ACHN (cell line): ENCODE measurements around the gene KLHL22.
"Not testable (repeated sequence)": the region's sequence is repeated elsewhere in the genome, so short reads cannot be mapped to it uniquely, and the experiment has no call there.

ENCODE experiments used
- DNase-seq: peaks from one replicate; pipeline ENCODE4 v3.0.0-alpha.2; 2015
- in situ Hi-C: cut with HindIII; loops from 2 replicates; pipeline ENCODE4 v1.10.0; 2017; ENCODE audit warnings: low sequenced_read_pairs, low pct_ligation_motif_present, low pct_unique_long_range_greater_than_20kb

KLHL22 gene

GRCh38 chr22:20457506-20458240 is 37.9 kb downstream of the KLHL22 start:
- in situ Hi-C loops = no loop called here
- no peak for DNase-seq

DNA sequence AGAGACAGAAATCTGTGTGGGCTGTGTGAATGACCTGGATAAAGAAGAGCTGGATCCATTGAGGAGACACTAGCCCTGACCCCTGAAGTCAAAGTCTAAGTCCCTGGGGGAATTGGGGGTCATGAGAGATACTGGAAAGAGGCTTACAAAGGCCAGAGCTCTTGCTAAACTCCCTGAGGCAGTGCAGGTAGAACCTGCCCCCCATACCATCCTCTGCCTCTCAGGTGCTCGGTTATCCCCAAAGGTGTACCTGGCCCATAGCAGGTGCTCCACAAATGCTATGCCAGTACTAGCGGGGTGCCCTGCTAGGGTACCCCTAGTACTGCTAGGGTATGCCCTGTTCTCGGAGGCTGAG is 38.9 kb downstream of the KLHL22 start:
- in situ Hi-C loops = no loop called here
- DNase-seq = no peak

- DNase-seq = peak; percentile 72
- in situ Hi-C loops = no loop called here
These were observed 39.4 kb downstream of the KLHL22 start for GRCh38 chr22:20456064-20456721.

DNA sequence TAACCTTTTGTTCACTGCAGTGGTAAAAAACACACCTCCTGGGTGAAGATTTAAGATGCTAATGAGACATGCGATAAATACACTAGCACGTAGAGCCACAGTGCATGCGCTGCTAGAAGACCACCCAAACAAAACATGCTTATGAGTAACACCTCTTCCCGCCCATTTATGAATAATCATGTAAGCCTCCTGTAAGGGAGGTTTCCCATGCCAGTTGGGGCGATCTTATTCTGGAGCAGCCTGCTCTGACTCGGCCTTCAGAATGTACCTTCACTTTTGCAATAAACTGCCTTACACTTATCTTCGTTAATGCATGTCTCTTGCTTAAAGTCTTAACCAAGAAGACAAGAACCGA is 39.9 kb downstream of the KLHL22 start:
- in situ Hi-C loops = no loop called here
- no peak for DNase-seq

DNA sequence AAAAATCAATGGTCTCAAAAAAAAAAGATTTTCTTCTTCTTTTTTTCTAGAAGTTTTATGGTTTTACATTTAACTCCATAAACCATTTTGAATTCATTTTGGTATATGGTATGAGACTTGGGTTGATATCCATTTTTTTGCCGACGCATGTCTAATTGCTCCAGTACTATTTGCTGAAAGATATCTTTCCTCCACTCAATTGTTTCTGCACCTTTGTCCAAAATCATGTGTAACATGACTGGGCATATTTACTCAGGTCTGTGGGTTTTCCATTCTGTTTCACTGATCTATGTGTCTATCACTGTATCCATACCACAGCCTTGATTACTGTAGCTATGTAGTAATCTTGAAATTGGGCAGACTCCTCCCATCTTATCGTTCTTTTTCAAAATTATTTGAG is 42.4 kb downstream of the KLHL22 start:
- DNase-seq = no peak
- in situ Hi-C loops = no loop called here

- DNase-seq = no peak
- in situ Hi-C loops = no loop called here
These were observed 43.7 kb downstream of the KLHL22 start for GRCh38 chr22:20451920-20452319.

- in situ Hi-C loops, DNase-seq: not testable (repeated sequence)
These were observed 44.3 kb downstream of the KLHL22 start for GRCh38 chr22:20451129-20451778.

DNA sequence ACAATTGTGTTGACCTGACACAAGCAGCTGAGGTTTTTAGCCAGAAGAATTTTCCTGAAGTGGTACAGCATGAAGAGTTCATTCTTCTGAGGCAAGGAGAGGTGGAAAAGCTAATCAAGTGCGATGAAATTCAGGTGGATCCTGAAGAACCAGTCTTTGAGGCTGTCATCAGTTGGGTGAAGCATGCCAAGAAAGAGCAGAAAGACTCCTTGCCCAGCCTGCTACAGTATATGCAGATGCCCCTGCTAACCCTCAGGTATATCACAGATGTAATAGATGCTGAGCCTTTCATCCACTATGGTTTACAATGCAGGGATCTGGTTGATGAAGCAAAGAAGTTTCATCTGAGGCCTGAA is 45.1 kb downstream of the KLHL22 start:
- in situ Hi-C loops = no loop called here
- DNase-seq = no peak

GRCh38 chr22:20449819-20450550 is 45.6 kb downstream of the KLHL22 start:
- DNase-seq = no peak
- in situ Hi-C loops = no loop called here

- DNase-seq = no peak
- in situ Hi-C loops = no loop called here
These were observed 47.0 kb downstream of the KLHL22 start for GRCh38 chr22:20448630-20449029.

GRCh38 chr22:20446383-20446970 is 49.1 kb downstream of the KLHL22 start:
- DNase-seq = no peak
- in situ Hi-C loops = no loop called here

DNA sequence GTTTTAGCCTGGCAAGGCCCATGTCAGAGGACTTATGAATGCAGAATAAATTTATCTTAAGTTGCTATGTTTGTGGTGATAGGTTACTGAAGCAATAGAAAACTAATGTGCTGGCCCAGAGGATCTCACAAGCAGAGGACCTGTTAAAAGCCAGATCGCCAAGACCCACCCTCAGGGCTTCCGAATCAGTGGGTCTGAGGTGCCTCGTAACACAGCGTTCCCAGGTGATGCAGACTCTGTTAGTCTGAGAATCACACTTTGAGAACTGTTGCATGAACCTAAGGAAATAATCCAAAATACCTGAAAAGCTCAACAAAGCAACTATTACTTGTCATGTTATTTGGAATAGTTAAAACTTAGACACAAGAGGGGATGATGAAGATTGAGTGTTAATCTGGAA is 51.3 kb downstream of the KLHL22 start:
- in situ Hi-C loops = no loop called here

DNA sequence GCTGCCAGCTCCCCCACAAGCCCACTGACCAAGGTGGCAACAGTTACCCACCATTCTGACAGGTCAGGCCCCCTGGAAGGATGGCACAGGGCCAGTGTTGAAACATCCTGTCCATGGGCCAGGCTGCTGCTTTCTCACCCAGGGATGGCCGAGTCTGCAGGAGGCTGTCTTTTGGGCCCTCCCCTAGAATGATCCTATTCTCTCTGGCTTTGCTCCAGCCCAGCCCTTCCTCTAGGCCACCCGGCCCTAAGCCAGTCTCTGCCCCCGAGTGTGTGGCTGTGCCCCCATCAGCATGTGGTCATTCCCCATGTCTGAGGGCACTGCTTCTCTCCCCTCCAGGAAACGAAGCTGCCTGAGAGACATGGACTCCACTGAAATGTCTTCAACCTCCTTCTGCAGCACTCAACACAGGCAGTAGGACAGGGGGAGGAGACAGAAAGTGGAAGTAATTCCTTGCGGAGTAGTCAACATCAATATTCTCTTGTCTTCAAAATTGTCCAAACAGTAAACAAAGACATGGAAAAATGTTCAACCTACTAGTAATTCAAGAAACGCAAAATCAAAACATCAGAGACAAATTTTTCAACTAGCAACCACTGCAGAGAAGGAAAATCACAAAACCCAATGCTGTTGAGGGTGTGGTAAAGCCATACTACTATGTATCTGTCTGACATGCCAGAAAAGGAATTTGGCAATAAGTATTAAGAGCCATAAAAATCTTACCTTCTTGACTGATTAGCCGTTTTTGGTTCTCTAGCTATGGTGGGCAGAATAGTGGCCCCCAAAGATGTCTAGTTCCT is 52.9 kb downstream of the KLHL22 start:
- in situ Hi-C loops = no loop called here

More for the DNA sequence above, 51.3 kb downstream of the KLHL22 start:
- no peak for DNase-seq

GRCh38 chr22:20441631-20442484 is 53.7 kb downstream of the KLHL22 start:
- in situ Hi-C loops = no loop called here

More for the DNA sequence above, 52.9 kb downstream of the KLHL22 start:
- no peak for DNase-seq

GRCh38 chr22:20440637-20441591 is 54.7 kb downstream of the KLHL22 start:
- in situ Hi-C loops = no loop called here
- DNase-seq = no peak

More at GRCh38 chr22:20441631-20442484, 53.7 kb downstream of the KLHL22 start:
- no peak for DNase-seq

DNA sequence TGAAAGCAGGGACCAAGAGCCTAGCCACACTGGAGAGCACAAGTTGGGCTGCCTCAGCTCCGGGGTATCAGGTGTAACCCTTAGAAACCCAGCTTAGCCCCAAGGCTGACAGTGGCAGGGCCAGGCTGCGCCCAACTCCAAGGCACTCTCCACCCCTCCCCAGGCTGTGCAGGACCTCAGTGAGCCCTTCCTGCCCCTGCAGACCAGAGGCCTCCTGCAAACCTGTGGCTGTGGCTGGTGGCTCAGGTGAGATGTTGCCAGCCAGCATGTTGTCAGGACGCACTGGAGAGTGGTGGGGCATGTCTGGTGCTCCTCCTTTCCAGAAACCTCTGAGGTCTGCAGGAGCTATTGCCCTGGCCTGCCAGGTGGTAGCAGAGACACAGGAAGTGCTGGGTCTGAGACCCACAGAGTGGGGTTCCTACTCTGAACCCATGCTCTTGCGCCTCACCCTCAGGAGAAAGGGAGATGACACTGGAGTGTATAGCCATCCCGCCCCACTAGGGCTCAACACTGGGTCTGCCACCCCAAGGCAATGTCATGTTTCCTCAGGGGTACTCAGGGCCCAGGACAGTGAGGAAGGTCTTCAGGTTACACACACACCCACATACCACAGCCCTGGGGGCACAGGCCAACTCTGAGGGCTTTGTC is 55.5 kb downstream of the KLHL22 start:
- in situ Hi-C loops = no loop called here
- DNase-seq = no peak
